Activated CD8-positive, alpha-beta memory T cell treated with anti-CD3 and anti-CD28 coated beads, Interleukin-2, amount 50 U/mL, for 4 hours (primary cell): ENCODE measurements around the gene ATP5MC2.
"Not testable (repeated sequence)": the region's sequence is repeated elsewhere in the genome, so short reads cannot be mapped to it uniquely, and the experiment has no call there.

Source experiments
- DNase-seq: peaks from one replicate; pipeline ENCODE4 v3.0.0-alpha.2; 2020

The ATP5MC2 gene

GRCh38 chr12:53644133-53644532 is 31.8 kb downstream of the ATP5MC2 start:
- no peak for DNase-seq

GRCh38 chr12:53643232-53643979 is 32.5 kb downstream of the ATP5MC2 start:
- DNase-seq, result no peak

- no peak for DNase-seq
These were observed 37.8 kb downstream of the ATP5MC2 start for GRCh38 chr12:53638057-53638456.

- DNase-seq, result no peak
These were observed 39.2 kb downstream of the ATP5MC2 start for GRCh38 chr12:53636641-53637040.

GRCh38 chr12:53635708-53636107 is 40.2 kb downstream of the ATP5MC2 start:
- DNase-seq, result not testable (repeated sequence)

- no peak for DNase-seq
These were observed 44.2 kb downstream of the ATP5MC2 start for GRCh38 chr12:53631721-53632120.

- no peak for DNase-seq
These were observed 48.0 kb downstream of the ATP5MC2 start for GRCh38 chr12:53627919-53628318.

GRCh38 chr12:53626702-53627169 is 49.1 kb downstream of the ATP5MC2 start:
- no peak for DNase-seq

GRCh38 chr12:53625946-53626701 is 49.8 kb downstream of the ATP5MC2 start, which contains the start of gene ATF7:
TSS of gene ATF7 (minus strand) at chr12:53626382. CDS start at chr12:53601000, 25,382 bp downstream.
- peak; percentile 99 for DNase-seq

GRCh38 chr12:53625373-53625945 is 50.4 kb downstream of the ATP5MC2 start:
- no peak for DNase-seq

- no peak for DNase-seq
These were observed 50.9 kb downstream of the ATP5MC2 start for GRCh38 chr12:53624956-53625355.

GRCh38 chr12:53624458-53624857 is 51.4 kb downstream of the ATP5MC2 start:
- no peak for DNase-seq

- DNase-seq, result no peak
These were observed 52.1 kb downstream of the ATP5MC2 start for GRCh38 chr12:53623548-53624385.

- DNase-seq, result no peak
These were observed 53.2 kb downstream of the ATP5MC2 start for GRCh38 chr12:53622724-53623123.

- DNase-seq, result no peak
These were observed 57.6 kb downstream of the ATP5MC2 start for GRCh38 chr12:53618275-53618674.

GRCh38 chr12:53617700-53618099 is 58.2 kb downstream of the ATP5MC2 start:
- no peak for DNase-seq

- no peak for DNase-seq
These were observed 58.9 kb downstream of the ATP5MC2 start for GRCh38 chr12:53616950-53617349.
